ENCODE data around the gene MESD.

MESD gene

GRCh38 chr15:80990955-80991354, 1.3 kb upstream of the MESD start:
- H3K27ac Mint-ChIP-seq, result peak overlapping the region; percentile 64
- peaks cover under 1% of the 10 kb centered on the region for H3K9me3 Mint-ChIP-seq
- peak overlapping the region; percentile 96 for H3K4me3 Mint-ChIP-seq
- H3K36me3 Mint-ChIP-seq (ENCODE audit: low read depth), result peaks cover 21% of the 10 kb centered on the region
- no peak for DNase-seq (ENCODE audit: low spot score)
- no peaks in the 10 kb centered on the region for H3K27me3 Mint-ChIP-seq (ENCODE audit: low read depth)
- peaks cover 44% of the 10 kb centered on the region for H3K4me1 Mint-ChIP-seq (ENCODE audit: low read depth)

GRCh38 chr15:80989081-80989517, 520 bp downstream of the MESD start:
- peak overlapping the region; percentile 96 for H3K4me3 Mint-ChIP-seq
- peak overlapping the region; percentile 94 for H3K27ac Mint-ChIP-seq
- DNase-seq (ENCODE audit: low spot score), result no peak

GRCh38 chr15:80988148-80988796, 1.3 kb downstream of the MESD start:
- no peak for DNase-seq (ENCODE audit: low spot score)
- peaks cover 28% of the 10 kb centered on the region for H3K36me3 Mint-ChIP-seq (ENCODE audit: low read depth)
- H3K4me3 Mint-ChIP-seq, result peak overlapping the region; percentile 96
- no peaks in the 10 kb centered on the region for H3K27me3 Mint-ChIP-seq (ENCODE audit: low read depth)
- H3K4me1 Mint-ChIP-seq (ENCODE audit: low read depth), result peaks cover 56% of the 10 kb centered on the region
- peak overlapping the region; percentile 94 for H3K27ac Mint-ChIP-seq
- H3K9me3 Mint-ChIP-seq, result no peaks in the 10 kb centered on the region

More at GRCh38 chr15:80989081-80989517, 520 bp downstream of the MESD start:
- Mint-ChIP-seq H3K4me1 (ENCODE audit: low read depth) (peaks cover 53% of the 10 kb centered on the region), H3K27me3 (ENCODE audit: low read depth) (no peaks in the 10 kb centered on the region), H3K36me3 (ENCODE audit: low read depth) (peaks cover 28% of the 10 kb centered on the region), H3K9me3 (no peaks in the 10 kb centered on the region)

- peaks cover 37% of the 10 kb centered on the region for H3K36me3 Mint-ChIP-seq (ENCODE audit: low read depth)
- H3K27ac Mint-ChIP-seq, result no peak overlapping the region
- peak overlapping the region; percentile 51 for H3K4me3 Mint-ChIP-seq
- H3K27me3 Mint-ChIP-seq (ENCODE audit: low read depth), result no peaks in the 10 kb centered on the region
- H3K9me3 Mint-ChIP-seq, result no peaks in the 10 kb centered on the region
- H3K4me1 Mint-ChIP-seq (ENCODE audit: low read depth), result peaks cover 54% of the 10 kb centered on the region
- no peak for DNase-seq (ENCODE audit: low spot score)
Observed at GRCh38 chr15:80986487-80986886, 3.1 kb downstream of the MESD start.

GRCh38 chr15:80985981-80986380, 3.6 kb downstream of the MESD start:
- Mint-ChIP-seq H3K27ac (no peak overlapping the region), H3K4me1 (ENCODE audit: low read depth) (peaks cover 49% of the 10 kb centered on the region), H3K9me3 (no peaks in the 10 kb centered on the region), H3K36me3 (ENCODE audit: low read depth) (peaks cover 37% of the 10 kb centered on the region), H3K27me3 (ENCODE audit: low read depth) (no peaks in the 10 kb centered on the region), H3K4me3 (no peak overlapping the region)
- DNase-seq (ENCODE audit: low spot score), result no peak

- peaks cover 42% of the 10 kb centered on the region for H3K36me3 Mint-ChIP-seq (ENCODE audit: low read depth)
- no peaks in the 10 kb centered on the region for H3K27me3 Mint-ChIP-seq (ENCODE audit: low read depth)
- H3K4me1 Mint-ChIP-seq (ENCODE audit: low read depth), result peaks cover 46% of the 10 kb centered on the region
- DNase-seq (ENCODE audit: low spot score), result no peak
- H3K4me3 Mint-ChIP-seq, result no peak overlapping the region
- no peak overlapping the region for H3K27ac Mint-ChIP-seq
- H3K9me3 Mint-ChIP-seq, result no peaks in the 10 kb centered on the region
Observed at GRCh38 chr15:80984856-80985255, 4.8 kb downstream of the MESD start.

- DNase-seq (ENCODE audit: low spot score), result no peak
- Mint-ChIP-seq H3K4me3 (no peak overlapping the region), H3K27ac (no peak overlapping the region), H3K27me3 (ENCODE audit: low read depth) (no peaks in the 10 kb centered on the region), H3K9me3 (no peaks in the 10 kb centered on the region), H3K4me1 (ENCODE audit: low read depth) (peaks cover 46% of the 10 kb centered on the region), H3K36me3 (ENCODE audit: low read depth) (peaks cover 49% of the 10 kb centered on the region)
Observed at GRCh38 chr15:80982839-80983238, 6.8 kb downstream of the MESD start.

GRCh38 chr15:80982205-80982604, 7.4 kb downstream of the MESD start:
- Mint-ChIP-seq H3K9me3 (no peaks in the 10 kb centered on the region), H3K27ac (peak overlapping the region; percentile 21), H3K27me3 (ENCODE audit: low read depth) (no peaks in the 10 kb centered on the region), H3K4me3 (no peak overlapping the region), H3K36me3 (ENCODE audit: low read depth) (peaks cover 53% of the 10 kb centered on the region), H3K4me1 (ENCODE audit: low read depth) (peaks cover 51% of the 10 kb centered on the region)
- no peak for DNase-seq (ENCODE audit: low spot score)

GRCh38 chr15:80979538-80980200, 9.9 kb downstream of the MESD start:
- Mint-ChIP-seq H3K4me1 (ENCODE audit: low read depth) (peaks cover 48% of the 10 kb centered on the region), H3K27me3 (ENCODE audit: low read depth) (no peaks in the 10 kb centered on the region), H3K4me3 (no peak overlapping the region), H3K27ac (no peak overlapping the region), H3K36me3 (ENCODE audit: low read depth) (peaks cover 47% of the 10 kb centered on the region), H3K9me3 (no peaks in the 10 kb centered on the region)
- no peak for DNase-seq (ENCODE audit: low spot score)

- no peaks in the 10 kb centered on the region for H3K27me3 Mint-ChIP-seq (ENCODE audit: low read depth)
- peaks cover 44% of the 10 kb centered on the region for H3K4me1 Mint-ChIP-seq (ENCODE audit: low read depth)
Observed at GRCh38 chr15:80978685-80979329, 10.8 kb downstream of the MESD start.

GRCh38 chr15:80977627-80978036, 12.0 kb downstream of the MESD start:
- Mint-ChIP-seq H3K9me3 (no peaks in the 10 kb centered on the region), H3K27ac (peak overlapping the region; percentile 26), H3K4me1 (ENCODE audit: low read depth) (peaks cover 39% of the 10 kb centered on the region), H3K4me3 (no peak overlapping the region), H3K36me3 (ENCODE audit: low read depth) (peaks cover 43% of the 10 kb centered on the region), H3K27me3 (ENCODE audit: low read depth) (no peaks in the 10 kb centered on the region)
- no peak for DNase-seq (ENCODE audit: low spot score)

More at GRCh38 chr15:80978685-80979329, 10.8 kb downstream of the MESD start:
- Mint-ChIP-seq H3K4me3 (no peak overlapping the region), H3K9me3 (no peaks in the 10 kb centered on the region), H3K36me3 (ENCODE audit: low read depth) (peaks cover 45% of the 10 kb centered on the region), H3K27ac (no peak overlapping the region)
- DNase-seq (ENCODE audit: low spot score), result no peak

- H3K36me3 Mint-ChIP-seq (ENCODE audit: low read depth), result peaks cover 38% of the 10 kb centered on the region
- no peaks in the 10 kb centered on the region for H3K27me3 Mint-ChIP-seq (ENCODE audit: low read depth)
- H3K27ac Mint-ChIP-seq, result peak overlapping the region; percentile 33
- H3K4me1 Mint-ChIP-seq (ENCODE audit: low read depth), result peaks cover 32% of the 10 kb centered on the region
- no peak for DNase-seq (ENCODE audit: low spot score)
- H3K9me3 Mint-ChIP-seq, result no peaks in the 10 kb centered on the region
- no peak overlapping the region for H3K4me3 Mint-ChIP-seq
Observed at GRCh38 chr15:80976851-80977250, 12.8 kb downstream of the MESD start.

GRCh38 chr15:80974914-80975313, 14.7 kb downstream of the MESD start:
- Mint-ChIP-seq H3K27ac (peak overlapping the region; percentile 38), H3K36me3 (ENCODE audit: low read depth) (peaks cover 45% of the 10 kb centered on the region), H3K9me3 (no peaks in the 10 kb centered on the region)

GRCh38 chr15:80972276-80972675, 17.3 kb downstream of the MESD start:
- Mint-ChIP-seq H3K36me3 (ENCODE audit: low read depth) (peaks cover 29% of the 10 kb centered on the region), H3K4me1 (ENCODE audit: low read depth) (peaks cover 15% of the 10 kb centered on the region), H3K9me3 (no peaks in the 10 kb centered on the region), H3K27me3 (ENCODE audit: low read depth) (no peaks in the 10 kb centered on the region), H3K27ac (no peak overlapping the region), H3K4me3 (no peak overlapping the region)
- DNase-seq (ENCODE audit: low spot score), result no peak

More at GRCh38 chr15:80974914-80975313, 14.7 kb downstream of the MESD start:
- no peak for DNase-seq (ENCODE audit: low spot score)
- H3K4me1 Mint-ChIP-seq (ENCODE audit: low read depth), result peaks cover 30% of the 10 kb centered on the region
- H3K27me3 Mint-ChIP-seq (ENCODE audit: low read depth), result no peaks in the 10 kb centered on the region
- no peak overlapping the region for H3K4me3 Mint-ChIP-seq

All from T-helper 2 cell treated with Interferon-gamma antibody and Interleukin-4, amounts not matched to agents 5 μg/mL and 100 μg/mL, for 36 hours (primary cell).